Measurements from ENCODE around the gene RNASE1. TPM values are rescaled to one million over a fixed set of nuclear protein-coding genes. Genes with fewer than 3 reads are reported as not detected.

The RNASE1 gene
- total RNA-seq, 1 experiment from 2014 or later, result 6.2 TPM

- no peaks in the 10 kb centered on the region for H3K36me3 Mint-ChIP-seq
- ATAC-seq, result no peak
- no peak overlapping the region for H3K27ac Mint-ChIP-seq
- H3K4me3 Mint-ChIP-seq, result no peak overlapping the region
- TF ChIP-seq ZMAT4 (CRISPR knock-in tag; IDR thresholded peaks at IDR 0.05) (no peak), ETV6 (CRISPR knock-in tag; IDR thresholded peaks at IDR 0.05) (no peak), AR (CRISPR knock-in tag; IDR thresholded peaks at IDR 0.05) (no peak), PREB (CRISPR knock-in tag; IDR thresholded peaks at IDR 0.05; ENCODE audit: borderline replicate concordance) (no peak), MAX (CRISPR knock-in tag; IDR thresholded peaks at IDR 0.05) (no peak), ZNF416 (CRISPR knock-in tag; IDR thresholded peaks at IDR 0.05) (no peak), STAT6 (CRISPR knock-in tag; conservative IDR thresholded peaks at IDR 0.05; ENCODE audit: low read depth) (no peak), SOX15 (CRISPR knock-in tag; IDR thresholded peaks at IDR 0.05) (no peak), MXD4 (CRISPR knock-in tag; IDR thresholded peaks at IDR 0.05; ENCODE audit: borderline replicate concordance) (no peak), GABPB1 (CRISPR knock-in tag; IDR thresholded peaks at IDR 0.05) (no peak), ERG (CRISPR knock-in tag; IDR thresholded peaks at IDR 0.05) (no peak), USF2 (CRISPR knock-in tag; IDR thresholded peaks at IDR 0.05) (no peak), ZBTB43 (CRISPR knock-in tag; IDR thresholded peaks at IDR 0.05) (no peak), JUN (CRISPR knock-in tag; IDR thresholded peaks at IDR 0.05) (no peak), NFE2L1 (CRISPR knock-in tag; IDR thresholded peaks at IDR 0.05) (no peak), HMGA2 (CRISPR knock-in tag; IDR thresholded peaks at IDR 0.05) (no peak), NR1H2 (CRISPR knock-in tag; IDR thresholded peaks at IDR 0.05) (no peak)
- no peak for DNase-seq (ENCODE audit: low spot score)
- POLR2A ChIA-PET, result no interaction called here
- no peaks in the 10 kb centered on the region for H3K9me3 Mint-ChIP-seq
- peaks cover 12% of the 10 kb centered on the region for H3K4me1 Mint-ChIP-seq
- H3K27me3 Mint-ChIP-seq (ENCODE audit: low read depth), result no peaks in the 10 kb centered on the region
- CTCF ChIA-PET, result interaction anchor here (1.0 to 5.0 kb wide), 4 partner anchors 9 to 194 kb away, joined by 3 to 60 read pairs (median 10); no protein-coding TSS in a partner anchor
These were observed 43.9 kb upstream of the RNASE1 start for GRCh38 chr14:20846560-20846959.

All from WTC11 (cell line).